MCF 10A (cell line): Measurements from ENCODE around the gene FADS6. TPM values are rescaled to one million over a fixed set of nuclear protein-coding genes. Genes with fewer than 3 reads are reported as not detected.
"Not testable (repeated sequence)": the region's sequence is repeated elsewhere in the genome, so short reads cannot be mapped to it uniquely, and the experiment has no call there.

ENCODE experiments used
- BruUV-seq: library from RNA; stranded (reverse); fragments of 400-500 nt; replicated peaks from 2 replicates; lab custom pipeline; 2021; lab: Mats Ljungman, UMichigan
- CTCF ChIA-PET: fragments of 300-600 bp; sonication (Branson Sonifier 250); formaldehyde crosslinking; extraction: SDS; loops from one replicate; lab custom pipeline; 2021; ENCODE audit warnings: antibody characterized with exemption, inconsistent platforms; lab: Yijun Ruan, JAX
- POLR2A ChIA-PET: fragments of 300-600, 350-650 bp; sonication (Branson Sonifier 250); formaldehyde crosslinking; extraction: SDS; loops from one replicate; lab custom pipeline; 2020; ENCODE audit warnings: antibody characterized with exemption, inconsistent platforms; lab: Yijun Ruan, JAX
- DNase-seq: peaks from one replicate; pipeline ENCODE4 v3.0.0-alpha.2; 2018; ENCODE audit not compliant: unreplicated experiment
- H3K27ac Mint-ChIP-seq: one replicate; pipeline ENCODE4 v1.8.0; 2022; ENCODE audit warnings: mild to moderate bottlenecking, low read depth, mixed read lengths; ENCODE audit not compliant: unreplicated experiment
- H3K27me3 Mint-ChIP-seq: one replicate; pipeline ENCODE4 v1.8.0; 2022; ENCODE audit warnings: mixed read lengths; ENCODE audit not compliant: insufficient read depth, unreplicated experiment
- H3K36me3 Mint-ChIP-seq: one replicate; pipeline ENCODE4 v1.8.0; 2022; ENCODE audit warnings: mild to moderate bottlenecking, moderate library complexity, mixed read lengths; ENCODE audit not compliant: insufficient read depth, unreplicated experiment
- H3K4me1 Mint-ChIP-seq: one replicate; pipeline ENCODE4 v1.8.0; 2022; ENCODE audit warnings: mixed read lengths; ENCODE audit not compliant: insufficient read depth, unreplicated experiment
- H3K4me3 Mint-ChIP-seq: one replicate; pipeline ENCODE4 v1.8.0; 2022; ENCODE audit warnings: mild to moderate bottlenecking, moderate library complexity, mixed read lengths; ENCODE audit not compliant: unreplicated experiment
- H3K9me3 Mint-ChIP-seq: one replicate; pipeline ENCODE4 v1.8.0; 2022; ENCODE audit warnings: mixed read lengths; ENCODE audit not compliant: unreplicated experiment
- intact Hi-C: fragments of 100-400 bp; cut with micrococcal nuclease; formaldehyde crosslinking; loops from 2 replicates; pipeline ENCODE4 v1.14.1; 2022
- total RNA-seq: library from RNA; stranded (reverse); gene quantifications from 2 replicates; pipeline ENCODE4 v1.2.3, GENCODE V29; 2022
- TF ChIP-seq, protein P1 (sequence below): fragments of 200-600 bp; IDR thresholded peaks from one replicate; pipeline ENCODE4 v1.8.0; 2022; ENCODE audit warnings: antibody characterized with exemption, mild to moderate bottlenecking; ENCODE audit not compliant: unreplicated experiment

The FADS6 gene
- total RNA-seq, 1 experiment from 2014 or later, result not detected

DNA sequence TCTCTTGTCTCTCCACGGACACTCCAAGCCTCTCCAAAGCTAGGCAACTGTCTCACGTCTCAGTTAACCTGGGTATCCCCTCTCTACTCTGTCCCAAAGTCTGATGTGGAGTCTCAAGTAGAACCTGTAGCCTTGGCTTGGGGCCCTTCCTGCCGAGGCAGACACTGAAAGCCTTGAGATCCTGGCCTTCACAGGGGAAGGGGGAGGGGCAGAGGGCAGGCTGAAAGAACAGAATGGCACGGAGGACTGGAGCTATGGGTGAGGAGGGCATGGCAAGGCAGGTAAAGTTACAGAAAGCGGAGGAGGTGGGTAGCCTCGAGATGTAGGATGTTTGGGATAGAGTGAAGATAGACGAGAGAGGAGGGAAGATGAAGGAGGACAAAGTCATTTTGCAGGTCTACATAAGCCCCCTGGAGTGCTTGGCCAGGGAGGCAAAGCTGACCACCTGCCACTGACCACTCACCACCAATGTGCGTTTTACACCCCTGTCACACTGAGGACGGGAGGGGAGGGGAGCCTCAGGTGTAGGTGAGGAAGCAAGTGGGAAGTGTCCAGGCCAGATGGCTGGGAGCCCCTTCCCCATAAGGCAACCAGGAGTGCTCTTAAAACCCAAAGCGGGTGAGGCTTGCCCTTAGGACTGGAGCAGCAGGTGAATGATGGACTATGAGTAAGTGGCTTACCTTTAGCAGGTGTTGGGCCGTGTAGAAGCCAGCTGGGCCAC lies 21.9 kb downstream of the FADS6 start:
- peak overlapping the region; percentile 82 for H3K27ac Mint-ChIP-seq
- peak overlapping the region; percentile 94 for H3K4me3 Mint-ChIP-seq
- intact Hi-C loops, result loop anchor here (2.0 to 5.0 kb wide), 2 partner anchors 73 to 331 kb away; no protein-coding TSS in a partner anchor
- BruUV-seq, result no TSS peak
- H3K27me3 Mint-ChIP-seq, result no peaks in the 10 kb centered on the region
- ChIA-PET CTCF (interaction anchor here (0.6 to 1.5 kb wide), 3 partner anchors 17 to 89 kb away, joined by 3 to 7 read pairs (median 3); no protein-coding TSS in a partner anchor), POLR2A (interaction anchor here (0.7 kb wide), 1 partner anchor 123 kb away, joined by 3 read pairs; no protein-coding TSS in a partner anchor)
- no peaks in the 10 kb centered on the region for H3K9me3 Mint-ChIP-seq
- H3K36me3 Mint-ChIP-seq, result peaks cover 27% of the 10 kb centered on the region
- DNase-seq, result no peak
- peaks cover 22% of the 10 kb centered on the region for H3K4me1 Mint-ChIP-seq
- TF ChIP-seq, protein P1, sequence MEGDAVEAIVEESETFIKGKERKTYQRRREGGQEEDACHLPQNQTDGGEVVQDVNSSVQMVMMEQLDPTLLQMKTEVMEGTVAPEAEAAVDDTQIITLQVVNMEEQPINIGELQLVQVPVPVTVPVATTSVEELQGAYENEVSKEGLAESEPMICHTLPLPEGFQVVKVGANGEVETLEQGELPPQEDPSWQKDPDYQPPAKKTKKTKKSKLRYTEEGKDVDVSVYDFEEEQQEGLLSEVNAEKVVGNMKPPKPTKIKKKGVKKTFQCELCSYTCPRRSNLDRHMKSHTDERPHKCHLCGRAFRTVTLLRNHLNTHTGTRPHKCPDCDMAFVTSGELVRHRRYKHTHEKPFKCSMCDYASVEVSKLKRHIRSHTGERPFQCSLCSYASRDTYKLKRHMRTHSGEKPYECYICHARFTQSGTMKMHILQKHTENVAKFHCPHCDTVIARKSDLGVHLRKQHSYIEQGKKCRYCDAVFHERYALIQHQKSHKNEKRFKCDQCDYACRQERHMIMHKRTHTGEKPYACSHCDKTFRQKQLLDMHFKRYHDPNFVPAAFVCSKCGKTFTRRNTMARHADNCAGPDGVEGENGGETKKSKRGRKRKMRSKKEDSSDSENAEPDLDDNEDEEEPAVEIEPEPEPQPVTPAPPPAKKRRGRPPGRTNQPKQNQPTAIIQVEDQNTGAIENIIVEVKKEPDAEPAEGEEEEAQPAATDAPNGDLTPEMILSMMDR, result no peak

- ChIA-PET CTCF (interaction anchor here (1.4 to 1.5 kb wide), 2 partner anchors 79 to 90 kb away, joined by 3 to 7 read pairs; no protein-coding TSS in a partner anchor), POLR2A (no interaction called here)
- H3K9me3 Mint-ChIP-seq, result no peaks in the 10 kb centered on the region
- TF ChIP-seq, protein P1, result no peak
- DNase-seq, result peak; percentile 46
- H3K4me3 Mint-ChIP-seq, result no peak overlapping the region
- peaks cover 29% of the 10 kb centered on the region for H3K36me3 Mint-ChIP-seq
- H3K27me3 Mint-ChIP-seq, result no peaks in the 10 kb centered on the region
- no TSS peak for BruUV-seq
- intact Hi-C loops, result loop anchor here (5.0 kb wide), 1 partner anchor 332 kb away; no protein-coding TSS in a partner anchor
- no peak overlapping the region for H3K27ac Mint-ChIP-seq
- peaks cover 22% of the 10 kb centered on the region for H3K4me1 Mint-ChIP-seq
These were observed 22.9 kb downstream of the FADS6 start for GRCh38 chr17:74870512-74870911.

DNA sequence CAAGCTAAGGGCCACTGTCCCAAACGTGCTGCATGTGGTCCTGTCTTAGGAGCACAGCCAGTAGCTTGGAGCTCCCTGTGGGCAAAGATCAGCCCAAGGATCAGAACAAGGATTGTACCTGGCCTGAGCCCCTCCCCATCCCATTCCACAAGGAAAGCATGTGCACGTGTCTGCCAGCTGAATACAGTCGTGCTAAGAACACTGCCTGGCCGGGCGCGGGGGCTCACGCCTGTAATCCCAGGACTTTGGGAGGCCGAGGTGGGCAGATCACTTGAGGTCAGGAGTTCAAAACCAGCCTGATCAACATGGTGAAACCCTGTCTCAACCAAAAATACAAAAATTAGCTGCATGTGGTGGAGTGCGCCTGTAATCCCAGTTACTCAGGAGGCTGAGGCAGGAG lies 23.4 kb downstream of the FADS6 start:
- H3K9me3 Mint-ChIP-seq, POLR2A ChIA-PET, CTCF ChIA-PET, DNase-seq, H3K27me3 Mint-ChIP-seq, H3K27ac Mint-ChIP-seq, H3K4me3 Mint-ChIP-seq, BruUV-seq: not testable (repeated sequence)
- peaks cover 33% of the 10 kb centered on the region for H3K36me3 Mint-ChIP-seq
- intact Hi-C loops, result loop anchor here (5.0 kb wide), 1 partner anchor 332 kb away; no protein-coding TSS in a partner anchor
- peaks cover 22% of the 10 kb centered on the region for H3K4me1 Mint-ChIP-seq

- no peak overlapping the region for H3K27ac Mint-ChIP-seq
- TF ChIP-seq, protein P1, result no peak
- CTCF ChIA-PET, result interaction anchor here (0.6 to 2.0 kb wide), 5 partner anchors 10 to 592 kb away, joined by 3 to 5 read pairs (median 3); no protein-coding TSS in a partner anchor
- peaks cover 20% of the 10 kb centered on the region for H3K4me1 Mint-ChIP-seq
- no TSS peak for BruUV-seq
- POLR2A ChIA-PET, result interaction anchor here (0.7 kb wide), 1 partner anchor 91 kb away, joined by 3 read pairs; no protein-coding TSS in a partner anchor
- H3K27me3 Mint-ChIP-seq, result no peaks in the 10 kb centered on the region
- H3K4me3 Mint-ChIP-seq, result no peak overlapping the region
- peaks cover 36% of the 10 kb centered on the region for H3K36me3 Mint-ChIP-seq
- intact Hi-C loops, result loop anchor here (10.0 kb wide), 1 partner anchor 304 kb away; the partner anchor contains the start of gene CD300H
- H3K9me3 Mint-ChIP-seq, result no peaks in the 10 kb centered on the region
- no peak for DNase-seq
These were observed 24.6 kb downstream of the FADS6 start for GRCh38 chr17:74868908-74869255.
